ENCODE results near the gene STIMATE.

The STIMATE gene

DNA sequence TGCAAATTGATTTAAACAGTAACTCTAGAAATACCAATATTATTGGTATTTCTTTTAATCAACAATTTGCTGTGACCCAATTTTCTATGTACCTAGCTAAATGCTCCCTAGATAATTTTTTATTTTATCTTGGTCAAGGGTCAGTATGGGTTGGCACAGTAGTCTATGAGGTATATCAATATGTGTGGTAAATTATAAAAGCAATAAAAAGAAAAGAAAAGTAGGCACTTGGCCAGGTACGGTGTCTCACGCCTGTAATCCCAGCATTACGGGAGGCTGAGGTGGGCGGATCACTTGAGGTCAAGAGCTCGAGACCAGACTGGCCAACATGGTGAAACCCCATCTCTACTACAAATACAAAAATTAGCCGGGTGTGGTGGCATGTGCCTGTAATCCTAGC, 34.0 kb upstream of the STIMATE start (continued):
- TF ChIP-seq, protein P1, sequence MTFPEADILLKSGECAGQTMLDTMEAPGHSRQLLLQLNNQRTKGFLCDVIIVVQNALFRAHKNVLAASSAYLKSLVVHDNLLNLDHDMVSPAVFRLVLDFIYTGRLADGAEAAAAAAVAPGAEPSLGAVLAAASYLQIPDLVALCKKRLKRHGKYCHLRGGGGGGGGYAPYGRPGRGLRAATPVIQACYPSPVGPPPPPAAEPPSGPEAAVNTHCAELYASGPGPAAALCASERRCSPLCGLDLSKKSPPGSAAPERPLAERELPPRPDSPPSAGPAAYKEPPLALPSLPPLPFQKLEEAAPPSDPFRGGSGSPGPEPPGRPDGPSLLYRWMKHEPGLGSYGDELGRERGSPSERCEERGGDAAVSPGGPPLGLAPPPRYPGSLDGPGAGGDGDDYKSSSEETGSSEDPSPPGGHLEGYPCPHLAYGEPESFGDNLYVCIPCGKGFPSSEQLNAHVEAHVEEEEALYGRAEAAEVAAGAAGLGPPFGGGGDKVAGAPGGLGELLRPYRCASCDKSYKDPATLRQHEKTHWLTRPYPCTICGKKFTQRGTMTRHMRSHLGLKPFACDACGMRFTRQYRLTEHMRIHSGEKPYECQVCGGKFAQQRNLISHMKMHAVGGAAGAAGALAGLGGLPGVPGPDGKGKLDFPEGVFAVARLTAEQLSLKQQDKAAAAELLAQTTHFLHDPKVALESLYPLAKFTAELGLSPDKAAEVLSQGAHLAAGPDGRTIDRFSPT (tag by site-specific recombination; IDR thresholded peaks at IDR 0.05) = no peak
- TF ChIP-seq ZNF37A (tag by site-specific recombination; IDR thresholded peaks at IDR 0.05) = no peak
- no peak for TF ChIP-seq ZNF560 (tag by site-specific recombination; IDR thresholded peaks at IDR 0.05; ENCODE audit: borderline replicate concordance)
- TF ChIP-seq ZNF433 (tag by site-specific recombination; IDR thresholded peaks at IDR 0.05; ENCODE audit: low read depth) = no peak
- TF ChIP-seq, protein P2, sequence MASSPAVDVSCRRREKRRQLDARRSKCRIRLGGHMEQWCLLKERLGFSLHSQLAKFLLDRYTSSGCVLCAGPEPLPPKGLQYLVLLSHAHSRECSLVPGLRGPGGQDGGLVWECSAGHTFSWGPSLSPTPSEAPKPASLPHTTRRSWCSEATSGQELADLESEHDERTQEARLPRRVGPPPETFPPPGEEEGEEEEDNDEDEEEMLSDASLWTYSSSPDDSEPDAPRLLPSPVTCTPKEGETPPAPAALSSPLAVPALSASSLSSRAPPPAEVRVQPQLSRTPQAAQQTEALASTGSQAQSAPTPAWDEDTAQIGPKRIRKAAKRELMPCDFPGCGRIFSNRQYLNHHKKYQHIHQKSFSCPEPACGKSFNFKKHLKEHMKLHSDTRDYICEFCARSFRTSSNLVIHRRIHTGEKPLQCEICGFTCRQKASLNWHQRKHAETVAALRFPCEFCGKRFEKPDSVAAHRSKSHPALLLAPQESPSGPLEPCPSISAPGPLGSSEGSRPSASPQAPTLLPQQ (tag by site-specific recombination; IDR thresholded peaks at IDR 0.05) = no peak
- TF ChIP-seq ZNF223 (tag by site-specific recombination; IDR thresholded peaks at IDR 0.05) = no peak
- TF ChIP-seq OVOL3 (tag by site-specific recombination; IDR thresholded peaks at IDR 0.05) = no peak

DNA sequence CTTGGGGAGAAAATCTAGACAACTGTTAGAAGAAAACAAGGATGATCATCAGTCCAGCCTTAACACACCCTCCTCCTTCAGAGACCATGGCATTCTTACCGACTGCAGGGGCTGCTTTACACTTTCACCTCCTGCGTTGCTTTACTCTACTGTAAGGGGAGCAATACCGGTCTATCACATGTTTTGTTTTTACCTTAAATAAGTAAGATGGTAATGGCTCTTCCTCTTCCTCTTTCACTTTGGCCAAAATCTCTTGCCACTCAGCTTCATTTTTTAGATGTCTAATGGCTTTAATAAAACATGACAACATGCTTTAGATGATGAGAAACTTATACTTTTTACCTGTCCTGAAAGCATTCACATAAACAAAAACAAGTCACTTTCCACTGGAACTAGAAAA, 33.4 kb upstream of the STIMATE start:
- CTCF ChIA-PET = interaction anchor here (0.6 to 1.0 kb wide), 3 partner anchors 22 to 1673 kb away, joined by 3 to 4 read pairs (median 3); no protein-coding TSS in a partner anchor
- TF ChIP-seq, protein P3, sequence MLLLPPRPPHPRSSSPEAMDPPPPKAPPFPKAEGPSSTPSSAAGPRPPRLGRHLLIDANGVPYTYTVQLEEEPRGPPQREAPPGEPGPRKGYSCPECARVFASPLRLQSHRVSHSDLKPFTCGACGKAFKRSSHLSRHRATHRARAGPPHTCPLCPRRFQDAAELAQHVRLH (tag by site-specific recombination; IDR thresholded peaks at IDR 0.05) = no peak
- no peak for TF ChIP-seq RBAK (tag by site-specific recombination; IDR thresholded peaks at IDR 0.05)
- no peak for TF ChIP-seq OVOL3 (tag by site-specific recombination; IDR thresholded peaks at IDR 0.05)
- TF ChIP-seq, protein P4, sequence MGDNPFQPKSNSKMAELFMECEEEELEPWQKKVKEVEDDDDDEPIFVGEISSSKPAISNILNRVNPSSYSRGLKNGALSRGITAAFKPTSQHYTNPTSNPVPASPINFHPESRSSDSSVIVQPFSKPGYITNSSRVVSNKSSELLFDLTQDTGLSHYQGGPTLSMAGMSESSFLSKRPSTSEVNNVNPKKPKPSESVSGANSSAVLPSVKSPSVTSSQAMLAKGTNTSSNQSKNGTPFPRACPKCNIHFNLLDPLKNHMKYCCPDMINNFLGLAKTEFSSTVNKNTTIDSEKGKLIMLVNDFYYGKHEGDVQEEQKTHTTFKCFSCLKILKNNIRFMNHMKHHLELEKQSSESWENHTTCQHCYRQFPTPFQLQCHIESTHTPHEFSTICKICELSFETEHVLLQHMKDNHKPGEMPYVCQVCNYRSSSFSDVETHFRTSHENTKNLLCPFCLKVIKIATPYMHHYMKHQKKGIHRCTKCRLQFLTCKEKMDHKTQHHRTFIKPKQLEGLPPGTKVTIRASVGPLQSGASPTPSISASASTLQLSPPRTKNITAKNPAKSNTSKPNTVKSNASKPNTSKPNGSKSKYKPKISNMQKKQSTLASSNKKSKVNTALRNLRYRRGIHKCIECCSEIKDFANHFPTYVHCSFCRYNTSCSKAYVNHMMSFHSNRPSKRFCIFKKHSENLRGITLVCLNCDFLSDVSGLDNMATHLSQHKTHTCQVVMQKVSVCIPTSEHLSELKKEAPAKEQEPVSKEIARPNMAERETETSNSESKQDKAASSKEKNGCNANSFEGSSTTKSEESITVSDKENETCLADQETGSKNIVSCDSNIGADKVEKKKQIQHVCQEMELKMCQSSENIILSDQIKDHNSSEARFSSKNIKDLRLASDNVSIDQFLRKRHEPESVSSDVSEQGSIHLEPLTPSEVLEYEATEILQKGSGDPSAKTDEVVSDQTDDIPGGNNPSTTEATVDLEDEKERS (tag by site-specific recombination; IDR thresholded peaks at IDR 0.05) = no peak
- no peak for TF ChIP-seq ZNF776 (tag by site-specific recombination; IDR thresholded peaks at IDR 0.05; ENCODE audit: borderline replicate concordance)
- no peak for TF ChIP-seq SCRT1 (tag by site-specific recombination; IDR thresholded peaks at IDR 0.05; ENCODE audit: borderline replicate concordance)
- TF ChIP-seq, protein P5, sequence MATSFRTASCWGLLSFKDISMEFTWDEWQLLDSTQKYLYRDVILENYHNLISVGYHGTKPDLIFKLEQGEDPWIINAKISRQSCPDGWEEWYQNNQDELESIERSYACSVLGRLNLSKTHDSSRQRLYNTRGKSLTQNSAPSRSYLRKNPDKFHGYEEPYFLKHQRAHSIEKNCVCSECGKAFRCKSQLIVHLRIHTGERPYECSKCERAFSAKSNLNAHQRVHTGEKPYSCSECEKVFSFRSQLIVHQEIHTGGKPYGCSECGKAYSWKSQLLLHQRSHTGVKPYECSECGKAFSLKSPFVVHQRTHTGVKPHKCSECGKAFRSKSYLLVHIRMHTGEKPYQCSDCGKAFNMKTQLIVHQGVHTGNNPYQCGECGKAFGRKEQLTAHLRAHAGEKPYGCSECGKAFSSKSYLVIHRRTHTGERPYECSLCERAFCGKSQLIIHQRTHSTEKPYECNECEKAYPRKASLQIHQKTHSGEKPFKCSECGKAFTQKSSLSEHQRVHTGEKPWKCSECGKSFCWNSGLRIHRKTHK (tag by site-specific recombination; IDR thresholded peaks at IDR 0.05) = no peak
- TF ChIP-seq ZNF292 (tag by site-specific recombination; IDR thresholded peaks at IDR 0.05; ENCODE audit: borderline replicate concordance, low read depth) = no peak

DNA sequence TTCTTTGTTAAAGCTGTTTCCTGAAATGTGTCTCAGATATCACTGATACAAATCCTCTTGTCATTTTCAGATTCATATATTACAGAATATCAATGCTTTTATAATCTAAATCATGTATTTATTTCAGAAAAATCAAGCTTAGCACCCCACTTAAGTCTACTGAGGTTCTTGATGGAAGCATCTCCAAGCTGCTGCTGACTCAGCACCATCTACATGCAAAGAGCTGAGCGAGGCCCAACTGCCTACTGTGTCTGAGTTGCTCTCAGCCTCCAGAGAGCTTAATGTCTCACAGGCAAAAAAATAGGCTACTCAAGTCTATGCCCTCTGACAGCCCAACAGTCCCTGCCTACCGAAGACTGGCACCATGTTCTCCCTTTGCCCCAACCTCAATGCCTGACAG, 29.2 kb upstream of the STIMATE start:
- Histone ChIP-seq H3K36me3 (ENCODE audit: control insufficient read depth in 2 of 2, insufficient read depth in 1 of 2, low read length in 2 of 2) (peaks cover 0 to 26% of the 10 kb centered on the region in 2 experiments; a peak in 2 of 3 replicates), H3K27ac (ENCODE audit: extremely low read depth, low read depth, low read length) (no peak overlapping the region), H3K9me3 (ENCODE audit: control insufficient read depth, insufficient read depth, low read depth, low read length) (no peaks in the 10 kb centered on the region), H3K4me1 (ENCODE audit: control insufficient read depth, insufficient read depth, low read length) (no peaks in the 10 kb centered on the region), H3K4me3 (ENCODE audit: low read depth, low read length) (no peak overlapping the region)
- POLR2A ChIA-PET = no interaction called here
- CTCF ChIA-PET = interaction anchor here (0.8 to 1.3 kb wide), 2 partner anchors 8 to 12 kb away, joined by 3 read pairs; no protein-coding TSS in a partner anchor
- TF ChIP-seq ZNF292 (tag by site-specific recombination; IDR thresholded peaks at IDR 0.05; ENCODE audit: borderline replicate concordance, low read depth) (no peak), ZNF19 (tag by site-specific recombination; IDR thresholded peaks at IDR 0.05; ENCODE audit: low read depth) (no peak), ZNF585B (tag by site-specific recombination; IDR thresholded peaks at IDR 0.05) (no peak), ZNF248 (tag by site-specific recombination; IDR thresholded peaks at IDR 0.05) (no peak), ZNF791 (tag by site-specific recombination; IDR thresholded peaks at IDR 0.05) (no peak)
- TF ChIP-seq, protein P6, sequence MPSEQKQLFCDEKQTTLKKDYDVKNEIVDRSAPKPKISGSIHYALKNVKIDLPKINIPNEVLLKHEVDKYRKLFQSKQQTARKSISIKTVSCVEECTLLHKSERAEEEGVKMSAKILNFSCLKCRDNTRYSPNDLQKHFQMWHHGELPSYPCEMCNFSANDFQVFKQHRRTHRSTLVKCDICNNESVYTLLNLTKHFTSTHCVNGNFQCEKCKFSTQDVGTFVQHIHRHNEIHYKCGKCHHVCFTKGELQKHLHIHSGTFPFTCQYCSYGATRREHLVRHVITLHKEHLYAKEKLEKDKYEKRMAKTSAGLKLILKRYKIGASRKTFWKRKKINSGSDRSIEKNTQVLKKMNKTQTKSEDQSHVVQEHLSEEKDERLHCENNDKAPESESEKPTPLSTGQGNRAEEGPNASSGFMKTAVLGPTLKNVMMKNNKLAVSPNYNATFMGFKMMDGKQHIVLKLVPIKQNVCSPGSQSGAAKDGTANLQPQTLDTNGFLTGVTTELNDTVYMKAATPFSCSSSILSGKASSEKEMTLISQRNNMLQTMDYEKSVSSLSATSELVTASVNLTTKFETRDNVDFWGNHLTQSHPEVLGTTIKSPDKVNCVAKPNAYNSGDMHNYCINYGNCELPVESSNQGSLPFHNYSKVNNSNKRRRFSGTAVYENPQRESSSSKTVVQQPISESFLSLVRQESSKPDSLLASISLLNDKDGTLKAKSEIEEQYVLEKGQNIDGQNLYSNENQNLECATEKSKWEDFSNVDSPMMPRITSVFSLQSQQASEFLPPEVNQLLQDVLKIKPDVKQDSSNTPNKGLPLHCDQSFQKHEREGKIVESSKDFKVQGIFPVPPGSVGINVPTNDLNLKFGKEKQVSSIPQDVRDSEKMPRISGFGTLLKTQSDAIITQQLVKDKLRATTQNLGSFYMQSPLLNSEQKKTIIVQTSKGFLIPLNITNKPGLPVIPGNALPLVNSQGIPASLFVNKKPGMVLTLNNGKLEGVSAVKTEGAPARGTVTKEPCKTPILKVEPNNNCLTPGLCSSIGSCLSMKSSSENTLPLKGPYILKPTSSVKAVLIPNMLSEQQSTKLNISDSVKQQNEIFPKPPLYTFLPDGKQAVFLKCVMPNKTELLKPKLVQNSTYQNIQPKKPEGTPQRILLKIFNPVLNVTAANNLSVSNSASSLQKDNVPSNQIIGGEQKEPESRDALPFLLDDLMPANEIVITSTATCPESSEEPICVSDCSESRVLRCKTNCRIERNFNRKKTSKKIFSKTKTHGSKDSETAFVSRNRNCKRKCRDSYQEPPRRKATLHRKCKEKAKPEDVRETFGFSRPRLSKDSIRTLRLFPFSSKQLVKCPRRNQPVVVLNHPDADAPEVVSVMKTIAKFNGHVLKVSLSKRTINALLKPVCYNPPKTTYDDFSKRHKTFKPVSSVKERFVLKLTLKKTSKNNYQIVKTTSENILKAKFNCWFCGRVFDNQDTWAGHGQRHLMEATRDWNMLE (tag by site-specific recombination; conservative IDR thresholded peaks at IDR 0.05; ENCODE audit: low read depth) = no peak

More for the DNA sequence above, 33.4 kb upstream of the STIMATE start:
- peaks cover 0 to 9% of the 10 kb centered on the region in 2 experiments; a peak in 2 of 3 replicates for H3K36me3 ChIP-seq (ENCODE audit: control insufficient read depth in 2 of 2, insufficient read depth in 1 of 2, low read length in 2 of 2)
- POLR2A ChIA-PET = no interaction called here
- no peaks in the 10 kb centered on the region for H3K9me3 ChIP-seq (ENCODE audit: control insufficient read depth, insufficient read depth, low read depth, low read length)
- H3K4me1 ChIP-seq (ENCODE audit: control insufficient read depth, insufficient read depth, low read length) = peaks cover 3% of the 10 kb centered on the region; the same call in 1 of the 2 replicates
- H3K27ac ChIP-seq (ENCODE audit: extremely low read depth, low read depth, low read length) = no peak overlapping the region
- H3K4me3 ChIP-seq (ENCODE audit: low read depth, low read length) = no peak overlapping the region

Data from HEK293 (cell line).